Astrocyte (in vitro differentiated cells and primary cell): Measurements from ENCODE around the gene FDX1. TPM values are rescaled to one million over a fixed set of nuclear protein-coding genes. Genes with fewer than 3 reads are reported as not detected.

Experiments used
- DNase-seq: peaks from one replicate; pipeline ENCODE4 v3.0.0-alpha.2; 2010; ENCODE audit warnings: low read depth
- FAIRE-seq: peaks from 2 replicates; lab custom pipeline; 2011; peaks lifted over from hg19 to GRCh38; lab: Jason Lieb, UNC
- H2AFZ ChIP-seq: 2 replicates; pipeline ENCODE4 v1.6.0; 2012; ENCODE audit warnings: low read depth, low read length, inconsistent platforms
- H3K27ac ChIP-seq: 2 replicates; pipeline ENCODE4 v1.5.1; 2011; ENCODE audit warnings: low read depth, low read length, inconsistent platforms
- H3K27me3 ChIP-seq: 2 replicates; pipeline ENCODE4 v1.6.0; 2011; ENCODE audit warnings: low read length, inconsistent platforms; ENCODE audit not compliant: insufficient read depth
- H3K36me3 ChIP-seq: 2 replicates; pipeline ENCODE4 v1.5.1; 2011; ENCODE audit warnings: low read length, inconsistent platforms; ENCODE audit not compliant: insufficient read depth
- H3K4me1 ChIP-seq: 2 replicates; pipeline ENCODE4 v1.5.1; 2011; ENCODE audit warnings: low read length, inconsistent platforms; ENCODE audit not compliant: insufficient read depth
- H3K4me2 ChIP-seq: 2 replicates; pipeline ENCODE4 v1.6.0; 2012; ENCODE audit warnings: low read length, inconsistent platforms
- H3K4me3 ChIP-seq: 2 replicates; pipeline ENCODE4 v1.5.1; 2011; ENCODE audit warnings: low read depth, mild to moderate bottlenecking, low read length, inconsistent platforms; ENCODE audit not compliant: insufficient read depth
- H3K79me2 ChIP-seq: 2 replicates; pipeline ENCODE4 v1.6.0; 2012; ENCODE audit warnings: mild to moderate bottlenecking, low read length, inconsistent platforms; ENCODE audit not compliant: insufficient read depth
- H3K9ac ChIP-seq: 2 replicates; pipeline ENCODE4 v1.6.0; 2012; ENCODE audit warnings: mild to moderate bottlenecking, low read length, inconsistent platforms
- H3K9me3 ChIP-seq: 2 replicates; pipeline ENCODE4 v1.5.1; 2012; ENCODE audit warnings: low read depth, mild to moderate bottlenecking, low read length, inconsistent platforms; ENCODE audit not compliant: insufficient read depth
- H4K20me1 ChIP-seq: 2 replicates; pipeline ENCODE4 v1.6.0; 2012; ENCODE audit warnings: low read length, inconsistent platforms; ENCODE audit not compliant: insufficient read depth
- H3K27ac Mint-ChIP-seq: one replicate; pipeline ENCODE4 v1.8.0; 2021; ENCODE audit warnings: mild to moderate bottlenecking, mixed read lengths; ENCODE audit not compliant: unreplicated experiment
- H3K27me3 Mint-ChIP-seq: one replicate; pipeline ENCODE4 v1.8.0; 2021; ENCODE audit warnings: low read depth, mixed read lengths; ENCODE audit not compliant: unreplicated experiment
- H3K36me3 Mint-ChIP-seq: one replicate; pipeline ENCODE4 v1.8.0; 2021; ENCODE audit warnings: low read depth, mixed read lengths; ENCODE audit not compliant: unreplicated experiment
- H3K4me1 Mint-ChIP-seq: one replicate; pipeline ENCODE4 v1.8.0; 2021; ENCODE audit warnings: low read depth, mixed read lengths; ENCODE audit not compliant: unreplicated experiment
- H3K4me3 Mint-ChIP-seq: one replicate; pipeline ENCODE4 v1.8.0; 2021; ENCODE audit warnings: mild to moderate bottlenecking, moderate library complexity, mixed read lengths; ENCODE audit not compliant: unreplicated experiment
- H3K9me3 Mint-ChIP-seq: one replicate; pipeline ENCODE4 v1.8.0; 2021; ENCODE audit warnings: mild to moderate bottlenecking, mixed read lengths; ENCODE audit not compliant: unreplicated experiment
- CTCF ChIP-seq: IDR thresholded peaks from 2 replicates; pipeline ENCODE4 v1.5.1; 2011; ENCODE audit warnings: low read depth, mild to moderate bottlenecking, inconsistent platforms, low read length, moderate library complexity; ENCODE audit not compliant: insufficient read depth
- EZH2 ChIP-seq: IDR thresholded peaks from 2 replicates; pipeline ENCODE4 v1.6.1; 2012; ENCODE audit warnings: mild to moderate bottlenecking, low read length, inconsistent platforms; ENCODE audit not compliant: insufficient read depth
- total RNA-seq: library from RNA; stranded (reverse); gene quantifications from 2 replicates; pipeline ENCODE4 v1.2.1, GENCODE V29; 2021

Gene FDX1
- total RNA-seq, 1 donor from 2014 or later, result 7.1 TPM

GRCh38 chr11:110433393-110434333, 3.9 kb downstream of the FDX1 start:
- H3K4me1 Mint-ChIP-seq, result peaks cover 24% of the 10 kb centered on the region

GRCh38 chr11:110434952-110435779, 5.4 kb downstream of the FDX1 start:
- H3K4me1 ChIP-seq, result peaks cover 21% of the 10 kb centered on the region
- Mint-ChIP-seq H3K27me3 (no peaks in the 10 kb centered on the region), H3K36me3 (peaks cover 10% of the 10 kb centered on the region)

More at GRCh38 chr11:110433393-110434333, 3.9 kb downstream of the FDX1 start:
- H2AFZ ChIP-seq, result no peak overlapping the region
- H3K36me3 Mint-ChIP-seq, result peaks cover 2% of the 10 kb centered on the region
- H3K27ac Mint-ChIP-seq, result no peak overlapping the region
- H3K27me3 ChIP-seq, result no peaks in the 10 kb centered on the region
- H3K9me3 ChIP-seq, result no peaks in the 10 kb centered on the region
- peaks cover 21% of the 10 kb centered on the region for H3K4me1 ChIP-seq
- H3K27ac ChIP-seq, result no peak overlapping the region
- H3K9ac ChIP-seq, result no peak overlapping the region
- no peaks in the 10 kb centered on the region for H3K36me3 ChIP-seq
- peaks cover 51% of the 10 kb centered on the region for H4K20me1 ChIP-seq
- H3K79me2 ChIP-seq, result peaks cover 62% of the 10 kb centered on the region
- H3K9me3 Mint-ChIP-seq, result no peaks in the 10 kb centered on the region
- peak overlapping the region; percentile 46 for H3K4me2 ChIP-seq
- no peak overlapping the region for H3K4me3 ChIP-seq
- H3K27me3 Mint-ChIP-seq, result no peaks in the 10 kb centered on the region
- DNase-seq (no peak), FAIRE-seq (peak; percentile 63)
- TF ChIP-seq CTCF, result peak; percentile 51
- TF ChIP-seq EZH2, result no peak
- H3K4me3 Mint-ChIP-seq, result no peak overlapping the region

More at GRCh38 chr11:110434952-110435779, 5.4 kb downstream of the FDX1 start:
- peaks cover 24% of the 10 kb centered on the region for H3K4me1 Mint-ChIP-seq
- H3K27ac Mint-ChIP-seq, result no peak overlapping the region
- FAIRE-seq (no peak), DNase-seq (no peak)
- TF ChIP-seq CTCF (peak; percentile 15), EZH2 (no peak)
- H2AFZ ChIP-seq, result no peak overlapping the region
- peaks cover 2% of the 10 kb centered on the region for H3K9me3 Mint-ChIP-seq
- H3K27me3 ChIP-seq, result no peaks in the 10 kb centered on the region
- H3K9ac ChIP-seq, result no peak overlapping the region
- H3K36me3 ChIP-seq, result no peaks in the 10 kb centered on the region
- peaks cover 57% of the 10 kb centered on the region for H4K20me1 ChIP-seq
- no peaks in the 10 kb centered on the region for H3K9me3 ChIP-seq
- H3K4me2 ChIP-seq, result no peak overlapping the region
- peaks cover 66% of the 10 kb centered on the region for H3K79me2 ChIP-seq
- no peak overlapping the region for H3K4me3 ChIP-seq
- H3K4me3 Mint-ChIP-seq, result no peak overlapping the region
- no peak overlapping the region for H3K27ac ChIP-seq
